Dermis lymphatic vessel endothelial cell (primary cell): ENCODE measurements around the gene PRDM13. TPM values are rescaled to one million over a fixed set of nuclear protein-coding genes. Genes with fewer than 3 reads are reported as not detected.

ENCODE experiments used
- total RNA-seq: library from RNA; depleted of rRNA; stranded (reverse); fragments of >200 nt; gene quantifications from 2 replicates; pipeline ENCODE4 v1.2.1, GENCODE V29; 2014

The PRDM13 gene
- total RNA-seq, result not detected in 2 replicates

DNA sequence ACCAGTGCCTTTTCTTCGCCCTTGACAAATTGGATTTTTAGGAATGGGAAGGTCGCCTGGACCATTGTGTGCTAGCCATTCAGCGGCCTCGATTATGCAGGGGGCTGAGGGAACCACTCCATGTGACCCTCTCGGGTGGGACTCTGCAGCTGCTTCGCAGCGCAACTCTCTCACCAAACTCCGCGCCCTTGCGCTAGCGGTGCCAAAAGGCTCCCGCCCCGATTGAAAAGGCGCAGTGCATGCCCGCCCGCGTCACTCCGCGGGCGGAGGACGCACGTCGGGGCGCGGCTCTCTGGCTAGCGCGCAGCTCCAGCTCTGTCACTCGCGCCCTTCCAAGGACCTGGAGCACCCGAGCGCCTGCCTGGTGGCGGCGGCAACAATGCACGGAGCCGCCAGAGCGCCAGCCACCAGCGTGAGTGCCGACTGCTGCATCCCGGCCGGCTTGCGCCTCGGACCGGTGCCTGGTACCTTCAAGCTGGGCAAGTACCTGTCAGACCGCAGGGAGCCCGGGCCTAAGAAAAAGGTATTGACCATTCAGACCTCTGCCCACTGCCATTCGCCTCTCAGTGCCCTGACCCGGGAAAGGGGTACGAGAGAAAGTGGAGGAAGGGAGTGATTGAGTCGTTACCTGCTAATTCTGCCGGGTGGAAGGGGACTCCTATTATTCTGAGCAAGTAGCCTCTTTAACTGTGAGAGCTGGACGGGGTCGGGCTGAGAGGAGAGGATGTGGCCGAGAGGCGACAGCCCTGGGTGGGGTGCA lies at the start of gene PRDM13:
Gene PRDM13 (plus strand): TSS at position 178 of the 760 bp plus-strand sequence. CDS start 202 bp downstream, at position 380.

DNA sequence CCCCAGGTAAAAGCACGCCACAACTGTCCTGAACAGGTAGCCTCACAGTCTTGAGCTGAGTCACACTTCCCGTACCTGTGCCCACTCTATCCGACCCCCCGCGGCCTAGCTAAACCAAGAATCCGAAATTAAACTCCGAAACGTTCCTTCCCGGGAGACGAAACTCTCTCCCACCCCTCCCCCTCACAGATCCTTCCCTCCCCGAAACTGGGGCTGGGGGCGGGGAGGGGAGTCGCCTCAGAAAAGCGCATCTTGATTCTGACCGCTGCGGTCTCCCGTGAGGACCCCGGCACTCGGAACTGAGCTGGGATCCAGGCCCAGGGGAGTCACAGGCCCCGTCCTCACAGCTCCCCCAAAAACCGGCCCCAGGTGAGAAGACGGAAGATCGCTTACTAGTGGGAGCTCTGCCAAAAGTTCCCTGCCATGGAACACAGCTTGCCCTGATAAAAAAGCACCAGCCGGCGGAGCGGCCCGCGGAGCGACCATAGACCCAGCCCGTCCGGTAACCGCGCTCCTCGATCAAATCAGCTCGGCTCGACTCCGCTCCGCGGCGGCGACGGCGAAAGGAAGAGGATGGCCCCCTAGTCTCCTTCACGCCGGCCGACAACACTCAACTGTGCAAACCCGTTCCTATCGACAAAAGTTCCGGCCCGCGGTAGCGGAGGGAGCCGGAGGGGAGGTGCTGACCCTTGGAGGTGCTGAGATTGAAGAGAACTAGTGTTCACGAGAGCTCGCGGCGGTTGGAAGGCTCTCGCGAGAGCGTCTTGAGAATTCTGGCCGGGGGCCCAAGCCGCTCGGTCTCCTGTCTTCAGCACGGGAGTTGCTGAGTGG lies 38.3 kb upstream of the PRDM13 start, which contains the start of gene CCNC:
Gene CCNC (minus strand): TSS at position 558 of the 831 bp plus-strand sequence. CDS start 133 bp downstream, at position 425.

Other genes starting within 250 kb of the PRDM13 start
- gene COQ3, start 212.6 kb upstream of the PRDM13 start, total RNA-seq, result 2.9 and 4.4 TPM in 2 replicates
- gene PNISR, start 181.5 kb upstream of the PRDM13 start, total RNA-seq, result 50.1 and 57.2 TPM in 2 replicates
- 9.3 and 14.6 TPM in 2 replicates for gene USP45, start 91.4 kb upstream of the PRDM13 start, total RNA-seq
- gene CCNC, start 38.2 kb upstream of the PRDM13 start, total RNA-seq, result 71.2 and 95.1 TPM in 2 replicates